Esophagus muscularis mucosa (tissue), 4 donors: Measurements from ENCODE around the gene GNA14. TPM values are rescaled to one million over a fixed set of nuclear protein-coding genes. Genes with fewer than 3 reads are reported as not detected.

Source experiments
- DNase-seq: peaks from one replicate; pipeline ENCODE4 v3.0.0-alpha.2; 2017; ENCODE audit errors: extremely low spot score
- H3K27ac ChIP-seq, 4 donors: fragments of 200-600 bp; sonication (generic); replicated peaks in 1 of 4; 1 replicate in 3 of 4; 2 replicates in 1 of 4; pipeline ENCODE4 v1.5.1; 2016 to 2019; ENCODE audit warnings: mild to moderate bottlenecking in 1 of 4
- H3K27me3 ChIP-seq, 4 donors: fragments of 200-600 bp; sonication (generic); one replicate each; pipeline versions ENCODE4 v1.5.1 to v1.6.0; 2016 to 2019
- H3K36me3 ChIP-seq, 4 donors: fragments of 200-600 bp; sonication (generic); one replicate each; pipeline ENCODE4 v1.5.1; 2016 to 2019
- H3K4me1 ChIP-seq, 4 donors: fragments of 200-600 bp; sonication (generic); one replicate each; pipeline ENCODE4 v1.5.1; 2016 to 2019
- H3K4me3 ChIP-seq, 4 donors: fragments of 200-600 bp; sonication (generic); 1 replicate in 2 of 4; 2 replicates in 2 of 4; pipeline ENCODE4 v1.5.1; 2016 to 2019; ENCODE audit warnings: mild to moderate bottlenecking in 4 of 4, moderate library complexity in 1 of 4
- H3K9me3 ChIP-seq, 4 donors: fragments of 200-600 bp; sonication (generic); 1 replicate in 3 of 4; 2 replicates in 1 of 4; pipeline ENCODE4 v1.5.1; 2016 to 2019
- CTCF ChIP-seq, 3 experiments: fragments of 200-600 bp in 2 of 3; fragments of 450-650 bp in 1 of 3; sonication (generic) in 2 of 3; IDR thresholded peaks; one replicate each; pipeline ENCODE4 v1.5.1; 2017 to 2019; ENCODE audit warnings: antibody characterized with exemption in 3 of 3, mild to moderate bottlenecking in 2 of 3, moderate library complexity in 1 of 3
- EP300 ChIP-seq: sonication (generic); formaldehyde crosslinking; IDR thresholded peaks from one replicate; pipeline ENCODE4 v1.6.1; 2017; ENCODE audit warnings: antibody characterized with exemption
- POLR2A ChIP-seq: fragments of 450-650 bp; IDR thresholded peaks from one replicate; pipeline ENCODE4 v1.6.1; 2017; ENCODE audit warnings: antibody characterized with exemption, moderate library complexity, mild to moderate bottlenecking, low read depth
- POLR2AphosphoS5 ChIP-seq, 2 donors: sonication (generic); formaldehyde crosslinking; IDR thresholded peaks; one replicate each; pipeline ENCODE4 v1.6.1; 2017; ENCODE audit warnings: antibody characterized with exemption in 2 of 2
- WGBS: methylation state at CpG from one replicate; pipeline ENCODE4 v1.1.5; 2018; 5-methylcytosine and 5-hydroxymethylcytosine counted together
- intact Hi-C: fragments of 100-400 bp; cut with DNase I; formaldehyde crosslinking; loops from one replicate; pipeline ENCODE4 v1.15.1; 2023
- total RNA-seq, 4 donors: library from RNA; depleted of rRNA; stranded (reverse); fragments of >200 nt; gene quantifications; one replicate each; pipeline versions ENCODE4 v1.1.0 to v1.2.1, GENCODE V29; 2016

Gene GNA14
- total RNA-seq, 4 donors from 2014 or later, result 4.7 to 9.4 (median 7.4) TPM

GRCh38 chr9:77423841-77424240 lies 224.3 kb downstream of the GNA14 start:
- no peak for TF ChIP-seq EP300
- TF ChIP-seq POLR2A, result no peak
- no peak for TF ChIP-seq POLR2AphosphoS5 (IDR thresholded peaks at IDR 0.05)
- TF ChIP-seq CTCF (IDR thresholded peaks at IDR 0.05), result no peak
- H3K27ac ChIP-seq, result no peak overlapping the region
- no peak for DNase-seq
- no peaks in the 10 kb centered on the region for H3K27me3 ChIP-seq
- WGBS, result 76% methylated on average over 3 of the region's 3 CpGs
- intact Hi-C loops, result no loop called here
- peaks cover 0 to 5% (median 0%) of the 10 kb centered on the region in 4 donors for H3K4me1 ChIP-seq
- peaks cover 0 to 17% (median 0%) of the 10 kb centered on the region in 4 donors for H3K36me3 ChIP-seq
- no peaks in the 10 kb centered on the region for H3K9me3 ChIP-seq
- H3K4me3 ChIP-seq, result no peak overlapping the region

- Histone ChIP-seq H3K27ac (no peak overlapping the region), H3K4me1 (peaks cover 0 to 5% (median 0%) of the 10 kb centered on the region in 4 donors), H3K9me3 (no peaks in the 10 kb centered on the region), H3K36me3 (peaks cover 0 to 14% (median 0%) of the 10 kb centered on the region in 4 donors), H3K27me3 (no peaks in the 10 kb centered on the region), H3K4me3 (no peak overlapping the region)
- intact Hi-C loops, result no loop called here
- no peak for DNase-seq
- TF ChIP-seq POLR2AphosphoS5 (IDR thresholded peaks at IDR 0.05), result no peak
- TF ChIP-seq EP300, result no peak
- TF ChIP-seq POLR2A, result no peak
- TF ChIP-seq CTCF (IDR thresholded peaks at IDR 0.05), result no peak
- 97% methylated on average over 3 of the region's 3 CpGs for WGBS
Measured at GRCh38 chr9:77422969-77423368, 225.2 kb downstream of the GNA14 start.

- WGBS, result 91% methylated on average over 10 of the region's 10 CpGs
- no peaks in the 10 kb centered on the region for H3K27me3 ChIP-seq
- no peak for DNase-seq
- H3K4me3 ChIP-seq, result no peak overlapping the region
- H3K4me1 ChIP-seq, result no peaks in the 10 kb centered on the region
- no peak for TF ChIP-seq POLR2A
- TF ChIP-seq CTCF (IDR thresholded peaks at IDR 0.05), result no peak
- intact Hi-C loops, result no loop called here
- no peak overlapping the region for H3K27ac ChIP-seq
- no peaks in the 10 kb centered on the region for H3K9me3 ChIP-seq
- peaks cover 0 to 10% (median 0%) of the 10 kb centered on the region in 4 donors for H3K36me3 ChIP-seq
Measured at GRCh38 chr9:77421506-77422265, 226.4 kb downstream of the GNA14 start.

GRCh38 chr9:77420641-77421040 lies 227.5 kb downstream of the GNA14 start:
- intact Hi-C loops, result no loop called here
- Histone ChIP-seq H3K4me1 (no peaks in the 10 kb centered on the region), H3K27ac (no peak overlapping the region), H3K27me3 (no peaks in the 10 kb centered on the region), H3K36me3 (peaks cover 0 to 8% (median 0%) of the 10 kb centered on the region in 4 donors), H3K4me3 (no peak overlapping the region), H3K9me3 (no peaks in the 10 kb centered on the region)
- no peak for DNase-seq
- WGBS, result 79% methylated on average over 2 of the region's 2 CpGs
- TF ChIP-seq POLR2A (no peak), POLR2AphosphoS5 (IDR thresholded peaks at IDR 0.05) (no peak), CTCF (IDR thresholded peaks at IDR 0.05) (no peak), EP300 (no peak)

- no peak overlapping the region for H3K4me3 ChIP-seq
- TF ChIP-seq POLR2AphosphoS5 (IDR thresholded peaks at IDR 0.05), result no peak
- no peak for TF ChIP-seq CTCF (IDR thresholded peaks at IDR 0.05)
- TF ChIP-seq EP300, result no peak
- no peak for TF ChIP-seq POLR2A
- H3K9me3 ChIP-seq, result no peaks in the 10 kb centered on the region
- intact Hi-C loops, result no loop called here
- no peak for DNase-seq
- H3K27me3 ChIP-seq, result no peaks in the 10 kb centered on the region
- H3K27ac ChIP-seq, result peak overlapping the region in 1 of 4 donors; percentile 51
- H3K4me1 ChIP-seq, result no peaks in the 10 kb centered on the region
- H3K36me3 ChIP-seq, result no peaks in the 10 kb centered on the region
Measured at GRCh38 chr9:77418226-77418625, 229.9 kb downstream of the GNA14 start.
